HG03565 (cell line): ENCODE results near the gene PTX3.

Experiments used
- ATAC-seq: cut with Tn5 transposase; IDR thresholded peaks from one replicate; pipeline ENCODE4 v1.9.1; 2021; ENCODE audit warnings: mild to moderate bottlenecking, moderate library complexity; ENCODE audit not compliant: unreplicated experiment

The PTX3 gene

GRCh38 chr3:157436583-157437291, at the start of gene PTX3:
TSS of gene PTX3 (plus strand) at chr3:157436850. CDS start at chr3:157436934, 84 bp downstream.
- no peak for ATAC-seq

GRCh38 chr3:157387708-157388435, 48.8 kb upstream of the PTX3 start:
- ATAC-seq, result no peak

GRCh38 chr3:157388976-157389375, 47.7 kb upstream of the PTX3 start:
- no peak for ATAC-seq

DNA sequence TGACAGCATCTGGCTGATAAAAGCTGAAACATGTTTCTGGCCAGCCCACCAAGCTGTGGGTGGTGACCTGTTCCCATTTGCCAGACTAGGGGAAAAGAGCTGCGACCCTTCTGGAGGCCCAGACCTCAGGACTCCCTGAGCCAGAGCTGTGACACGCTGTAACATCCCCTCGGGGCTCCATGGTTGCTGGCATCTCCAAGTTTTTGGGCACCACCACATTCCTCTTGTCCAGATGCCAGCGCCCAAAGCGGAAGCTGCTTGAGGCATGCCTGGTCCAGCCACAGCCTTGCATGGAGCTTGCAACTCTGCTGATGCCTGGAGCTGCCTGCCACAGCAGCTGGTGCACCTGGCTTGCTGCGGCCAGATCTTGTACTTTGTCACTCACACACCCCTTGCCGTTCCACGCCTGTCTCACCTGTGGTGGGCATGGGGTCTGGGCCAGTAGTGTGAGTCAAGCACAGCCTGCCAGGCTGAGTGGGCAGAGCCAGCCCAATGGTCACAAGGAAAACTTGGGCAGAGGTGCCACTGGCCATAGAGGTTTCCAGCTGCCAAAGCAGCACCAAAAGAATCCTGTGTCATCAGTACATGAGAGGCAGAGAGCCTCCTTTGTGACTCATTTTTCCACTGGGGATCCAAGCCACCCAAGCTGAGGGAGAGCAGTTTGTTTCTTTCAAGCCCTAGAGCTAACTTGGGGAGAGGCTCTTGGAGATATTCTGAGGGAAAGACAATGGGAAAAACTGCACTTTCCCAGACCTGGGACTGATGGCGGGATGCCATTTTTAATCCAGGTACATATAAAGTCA, 45.7 kb upstream of the PTX3 start:
- ATAC-seq, result no peak

DNA sequence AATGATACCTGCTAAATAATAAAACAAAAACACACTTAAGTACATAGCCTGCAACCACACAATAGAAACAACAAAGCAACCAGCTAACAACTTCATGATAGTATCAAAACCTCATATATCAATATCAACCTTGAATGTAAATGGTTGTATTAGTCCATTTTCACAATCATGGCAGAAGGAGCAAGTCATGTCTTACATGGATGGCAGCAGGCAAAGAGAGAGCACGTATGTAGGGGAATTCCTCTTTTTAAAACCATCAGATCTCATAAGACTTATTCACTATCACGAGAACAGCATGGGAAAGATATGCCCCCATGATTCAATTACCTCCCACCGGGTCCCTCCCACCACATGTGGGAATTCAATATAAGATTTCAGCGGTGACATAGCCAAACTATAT, 44.5 kb upstream of the PTX3 start:
- no peak for ATAC-seq

DNA sequence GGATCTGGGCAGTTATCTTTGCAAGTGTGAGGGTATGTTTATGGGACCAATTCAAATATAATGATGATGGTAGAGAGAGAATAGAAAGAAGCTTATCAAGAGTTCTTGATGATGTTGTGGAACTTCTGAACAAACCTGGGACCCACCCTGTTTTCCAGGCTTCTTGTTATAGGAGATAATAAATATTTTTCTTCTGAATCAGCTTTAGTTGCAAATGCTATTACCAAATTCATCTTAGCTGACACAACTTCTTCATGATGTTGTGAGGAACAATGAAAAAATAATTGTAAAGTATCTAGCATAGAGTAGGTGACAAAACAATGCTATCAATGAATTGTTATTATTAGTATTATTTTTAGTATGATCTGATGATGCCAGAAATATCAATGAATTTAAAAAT, 43.5 kb upstream of the PTX3 start:
- ATAC-seq, result no peak

DNA sequence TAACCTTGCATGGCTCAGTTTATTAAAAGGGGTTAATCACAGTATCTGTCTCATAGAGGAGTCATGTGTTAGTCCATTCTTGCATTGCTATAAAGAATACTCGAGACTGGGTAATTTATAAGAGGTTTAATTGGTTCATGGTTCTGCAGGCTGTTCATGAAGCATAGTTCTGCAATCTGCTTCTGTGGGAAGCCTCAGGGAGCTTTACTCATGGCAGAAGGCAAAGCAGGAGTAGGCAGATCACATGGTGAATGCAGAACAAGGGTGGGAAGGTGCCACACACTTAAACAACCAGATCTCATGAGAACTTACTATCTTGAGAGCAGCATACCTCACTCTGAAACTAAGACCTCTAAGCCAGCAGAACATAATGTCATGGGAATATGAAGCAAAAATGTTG, 42.2 kb upstream of the PTX3 start:
- no peak for ATAC-seq

DNA sequence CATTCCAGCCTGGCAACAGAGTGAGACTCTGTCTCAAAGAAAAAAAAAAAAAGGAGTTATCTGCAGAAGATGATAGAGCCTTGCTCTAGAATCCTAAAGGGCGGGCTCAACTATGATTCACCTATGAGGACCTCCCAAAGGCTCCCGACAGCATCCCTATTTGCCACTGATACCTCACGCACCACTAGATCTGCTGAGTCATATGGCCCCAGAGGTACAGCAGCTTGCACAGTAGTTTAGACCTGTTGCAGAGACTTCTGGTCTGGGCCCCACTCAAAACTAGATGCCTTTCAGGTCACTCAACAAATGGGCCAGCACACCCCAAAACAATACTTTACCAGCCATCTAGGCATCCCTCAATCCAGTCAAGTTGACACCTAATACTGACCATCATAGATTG, 38.1 kb upstream of the PTX3 start:
- ATAC-seq, result no peak

GRCh38 chr3:157404381-157404780, 32.3 kb upstream of the PTX3 start:
- ATAC-seq, result no peak

DNA sequence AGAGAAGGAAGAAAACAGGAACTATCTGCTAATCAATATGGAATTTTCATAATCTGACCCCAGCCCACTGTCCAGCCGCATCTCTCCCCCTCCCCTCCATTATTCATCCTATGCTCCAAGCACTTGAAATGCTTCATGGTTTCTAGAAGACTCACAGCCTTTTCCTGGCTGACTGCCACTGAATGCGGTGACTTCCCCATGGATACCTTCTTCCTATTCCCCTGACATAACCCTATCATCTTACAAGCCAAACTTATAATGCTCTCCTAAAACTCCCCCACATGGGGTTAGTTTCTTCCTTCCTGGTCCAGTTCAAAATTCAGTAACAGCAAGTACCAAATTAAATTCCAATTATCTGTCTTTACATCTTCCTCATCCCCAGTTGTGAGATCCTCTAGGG, 31.2 kb upstream of the PTX3 start:
- no peak for ATAC-seq

DNA sequence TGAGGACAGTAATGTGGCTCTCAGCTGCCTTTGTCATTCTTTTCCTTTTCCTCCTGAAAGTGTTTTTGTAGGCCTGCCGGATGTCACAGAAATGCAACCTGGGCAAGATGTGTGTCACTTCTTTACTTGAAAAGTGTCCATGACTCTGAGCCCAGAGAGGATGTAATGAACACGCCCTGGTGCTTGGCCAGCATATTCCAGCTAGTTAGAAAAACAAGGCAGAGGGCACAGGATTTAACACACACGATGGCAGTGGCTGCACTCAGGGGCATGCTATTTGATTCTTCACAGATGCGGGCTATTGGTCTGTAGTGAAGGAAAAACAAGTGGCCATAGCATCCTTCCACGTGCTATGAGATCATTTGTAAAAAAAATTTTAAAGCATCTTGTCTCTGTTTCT, 30.3 kb upstream of the PTX3 start:
- ATAC-seq, result no peak

DNA sequence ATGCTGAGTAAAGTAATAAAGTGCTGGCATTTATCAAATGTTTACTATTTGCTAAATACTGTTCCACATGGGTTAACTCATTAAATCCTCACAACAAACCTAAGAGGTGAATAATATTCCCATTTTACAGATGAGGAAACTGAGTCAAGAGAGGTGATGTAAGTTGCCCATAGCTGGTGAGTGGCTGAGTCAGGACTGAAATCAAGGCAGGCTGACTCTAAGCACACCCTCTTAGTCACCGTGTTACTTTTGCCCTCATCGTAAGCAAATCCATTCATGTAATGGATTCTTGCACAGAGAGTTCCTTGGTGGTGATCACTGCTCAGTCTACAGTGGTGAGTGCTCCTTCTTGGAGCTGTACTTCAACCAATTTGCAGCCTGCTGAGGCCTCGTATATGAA, 28.9 kb upstream of the PTX3 start:
- no peak for ATAC-seq

DNA sequence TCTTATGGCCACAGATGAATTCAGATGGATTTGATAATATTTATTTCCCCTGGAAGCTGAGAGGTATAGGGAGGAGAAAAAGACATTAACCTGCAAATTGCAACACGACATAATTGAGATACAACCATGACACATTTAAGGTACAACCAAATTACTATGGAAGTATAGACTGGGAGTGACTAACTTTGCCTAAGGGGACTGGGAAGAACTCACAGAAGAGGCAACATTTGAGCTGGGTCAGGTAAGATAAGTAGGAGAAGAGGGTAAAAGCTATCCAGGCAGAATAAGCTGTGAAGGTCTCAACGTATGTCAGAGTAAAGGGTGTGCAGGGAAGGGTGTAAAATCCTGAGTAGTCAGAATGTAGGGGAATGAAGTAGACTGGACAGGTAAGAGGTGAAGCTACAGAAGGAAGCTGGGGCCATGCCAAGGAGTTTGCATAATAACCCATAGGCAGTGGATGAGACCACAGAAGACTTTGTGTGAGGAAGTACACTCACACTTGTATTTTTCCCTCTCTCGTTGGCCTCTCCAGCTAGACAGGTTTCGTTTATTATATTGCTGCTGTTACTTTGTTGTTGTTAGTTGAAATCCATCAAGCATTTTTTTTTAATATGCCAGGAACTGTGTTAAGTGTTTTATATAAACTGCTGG, 28.0 kb upstream of the PTX3 start:
- no peak for ATAC-seq

DNA sequence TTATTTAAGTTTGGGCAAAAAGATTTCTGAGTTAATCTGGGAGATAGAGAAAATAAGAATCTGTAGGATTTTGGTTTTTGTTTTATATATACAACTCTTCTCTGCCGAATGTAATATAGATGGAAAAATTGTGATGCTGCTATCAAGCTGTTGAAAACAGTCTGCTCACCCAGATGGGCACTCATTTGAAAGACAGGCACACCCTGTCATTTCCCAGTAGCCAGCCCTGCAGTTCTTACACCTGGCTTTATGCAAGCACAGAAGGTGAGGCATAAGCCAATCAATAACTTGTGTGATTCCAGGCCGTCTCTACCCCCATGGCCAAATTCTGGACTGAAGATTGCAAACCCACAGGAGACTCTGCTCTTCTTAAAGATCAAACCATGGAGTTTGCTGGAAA, 27.1 kb upstream of the PTX3 start:
- no peak for ATAC-seq

DNA sequence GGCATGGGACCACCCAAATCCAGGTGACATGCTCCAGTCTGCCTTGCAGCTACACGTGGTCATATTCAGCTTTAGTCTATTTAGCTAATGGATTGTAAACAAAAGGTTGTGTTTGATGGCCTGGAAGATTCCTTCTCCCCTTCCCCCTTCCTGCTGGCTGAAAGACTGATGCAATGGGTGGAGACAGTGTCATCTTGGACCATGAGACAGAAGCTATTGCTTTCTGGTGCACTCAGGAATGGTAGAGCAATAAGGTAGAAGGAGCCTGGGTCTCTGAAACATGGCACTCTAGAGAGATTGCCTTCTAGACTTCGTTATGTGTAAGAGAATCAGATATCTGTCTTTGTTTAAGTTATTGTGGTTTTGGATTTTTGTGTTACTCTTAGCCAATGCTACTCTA, 25.7 kb upstream of the PTX3 start:
- no peak for ATAC-seq

- no peak for ATAC-seq
Measured at GRCh38 chr3:157412323-157412855, 24.3 kb upstream of the PTX3 start.

- no peak for ATAC-seq
Measured at GRCh38 chr3:157414861-157415260, 21.8 kb upstream of the PTX3 start.

DNA sequence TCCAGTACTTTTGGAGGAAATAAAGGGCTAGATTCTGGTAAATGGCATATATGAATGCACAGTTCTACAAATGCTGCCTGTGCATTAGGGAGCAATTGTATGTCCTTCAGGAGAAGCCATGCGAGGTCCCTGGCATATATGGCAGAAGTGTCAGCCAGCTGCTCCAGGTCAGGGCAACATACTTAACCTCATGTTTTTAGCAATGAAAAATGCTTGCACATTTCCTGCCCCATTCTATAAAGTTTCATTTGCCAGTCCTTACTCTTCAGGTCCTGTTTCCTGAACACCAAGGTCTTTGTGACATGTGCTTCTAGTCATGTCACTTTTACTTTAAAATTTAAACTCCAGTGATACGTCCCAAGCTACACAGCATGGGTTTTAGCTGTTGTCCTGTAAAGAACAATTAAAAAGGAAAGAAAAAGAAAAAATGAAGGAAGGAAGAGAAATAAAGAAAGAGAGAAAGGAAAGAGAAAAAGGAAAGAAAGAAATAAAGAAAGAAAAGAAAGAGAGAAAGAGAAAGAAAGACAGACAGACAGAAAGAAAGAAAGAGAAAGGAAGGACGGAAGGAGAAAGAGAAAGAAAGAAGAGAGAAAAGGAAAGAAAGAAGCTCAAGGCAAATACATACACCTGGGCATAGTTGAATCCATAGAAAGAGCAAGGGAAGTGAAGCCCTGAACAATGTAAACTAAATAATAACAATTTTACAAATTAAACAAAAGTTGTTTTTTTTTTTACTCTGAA, 20.1 kb upstream of the PTX3 start:
- ATAC-seq, result no peak

DNA sequence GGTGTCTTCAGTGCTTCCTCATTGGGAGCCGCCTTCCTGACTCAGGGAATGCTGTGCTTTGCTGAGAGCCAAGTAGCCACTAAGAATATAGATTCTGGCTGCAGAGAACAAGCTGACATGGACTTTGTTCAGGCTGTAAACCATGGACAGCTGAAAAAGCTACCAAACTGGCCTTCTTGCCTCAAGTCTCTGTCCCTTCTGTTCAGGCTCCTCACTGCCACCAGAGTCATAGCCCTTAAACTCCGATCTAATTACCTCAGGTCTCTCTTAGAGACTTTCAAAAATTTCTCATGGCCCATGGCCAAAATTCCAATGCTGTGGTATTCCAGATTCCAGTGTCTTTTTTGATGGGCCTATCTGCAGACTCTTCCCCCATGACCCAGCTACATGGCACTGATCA, 19.4 kb upstream of the PTX3 start:
- no peak for ATAC-seq

- no peak for ATAC-seq
Measured at GRCh38 chr3:157418104-157418503, 18.5 kb upstream of the PTX3 start.
